Ascending aorta (tissue), 2 donors: ENCODE measurements around the gene SERPINA4. TPM values are rescaled to one million over a fixed set of nuclear protein-coding genes. Genes with fewer than 3 reads are reported as not detected.

Experiments
- DNase-seq, 2 donors: peaks; one replicate each; pipeline ENCODE4 v3.0.0-alpha.2; 2019; ENCODE audit warnings: low spot score in 2 of 2
- H3K27ac ChIP-seq, 2 donors: fragments of 200-600 bp; sonication (generic); one replicate each; pipeline ENCODE4 v1.5.1; 2016 to 2017; ENCODE audit warnings: mild to moderate bottlenecking in 1 of 2
- H3K27me3 ChIP-seq: fragments of 200-600 bp; sonication (generic); one replicate; pipeline ENCODE4 v1.5.1; 2017
- H3K36me3 ChIP-seq, 2 donors: fragments of 200-600 bp; sonication (generic); one replicate each; pipeline ENCODE4 v1.5.1; 2016
- H3K4me1 ChIP-seq, 2 donors: fragments of 200-600 bp; sonication (generic); one replicate each; pipeline ENCODE4 v1.5.1; 2016 to 2017; ENCODE audit warnings: mild to moderate bottlenecking in 1 of 2
- H3K4me3 ChIP-seq, 2 donors: fragments of 200-600 bp; sonication (generic); one replicate each; pipeline ENCODE4 v1.5.1; 2016 to 2017; ENCODE audit warnings: mild to moderate bottlenecking in 1 of 2
- H3K9me3 ChIP-seq, 2 donors: fragments of 200-600 bp; sonication (generic); one replicate each; pipeline ENCODE4 v1.5.1; 2016
- intact Hi-C: fragments of 100-400 bp; cut with DNase I; formaldehyde crosslinking; loops from one replicate; pipeline ENCODE4 v1.15.1; 2023
- total RNA-seq: library from RNA; depleted of rRNA; stranded (reverse); fragments of >200 nt; gene quantifications from one replicate; pipeline ENCODE4 v1.1.0, GENCODE V29; 2016
- TF ChIP-seq, protein P1 (sequence below), 3 experiments: fragments of 200-600 bp in 2 of 3; fragments of 450-650 bp in 1 of 3; sonication (generic) in 2 of 3; IDR thresholded peaks; one replicate each; pipeline ENCODE4 v1.5.1; 2016 to 2019; ENCODE audit warnings: antibody characterized with exemption in 3 of 3, mild to moderate bottlenecking in 1 of 3, moderate library complexity in 1 of 3

SERPINA4 gene
- total RNA-seq, 1 donor from 2014 or later, result not detected

GRCh38 chr14:94578712-94579111 is 17.5 kb downstream of the SERPINA4 start:
- no peak for DNase-seq
- Histone ChIP-seq H3K36me3 (no peaks in the 10 kb centered on the region), H3K27me3 (no peaks in the 10 kb centered on the region), H3K4me1 (no peaks in the 10 kb centered on the region), H3K4me3 (no peak overlapping the region), H3K27ac (no peak overlapping the region), H3K9me3 (no peaks in the 10 kb centered on the region)
- intact Hi-C loops, result no loop called here
- TF ChIP-seq, protein P1, sequence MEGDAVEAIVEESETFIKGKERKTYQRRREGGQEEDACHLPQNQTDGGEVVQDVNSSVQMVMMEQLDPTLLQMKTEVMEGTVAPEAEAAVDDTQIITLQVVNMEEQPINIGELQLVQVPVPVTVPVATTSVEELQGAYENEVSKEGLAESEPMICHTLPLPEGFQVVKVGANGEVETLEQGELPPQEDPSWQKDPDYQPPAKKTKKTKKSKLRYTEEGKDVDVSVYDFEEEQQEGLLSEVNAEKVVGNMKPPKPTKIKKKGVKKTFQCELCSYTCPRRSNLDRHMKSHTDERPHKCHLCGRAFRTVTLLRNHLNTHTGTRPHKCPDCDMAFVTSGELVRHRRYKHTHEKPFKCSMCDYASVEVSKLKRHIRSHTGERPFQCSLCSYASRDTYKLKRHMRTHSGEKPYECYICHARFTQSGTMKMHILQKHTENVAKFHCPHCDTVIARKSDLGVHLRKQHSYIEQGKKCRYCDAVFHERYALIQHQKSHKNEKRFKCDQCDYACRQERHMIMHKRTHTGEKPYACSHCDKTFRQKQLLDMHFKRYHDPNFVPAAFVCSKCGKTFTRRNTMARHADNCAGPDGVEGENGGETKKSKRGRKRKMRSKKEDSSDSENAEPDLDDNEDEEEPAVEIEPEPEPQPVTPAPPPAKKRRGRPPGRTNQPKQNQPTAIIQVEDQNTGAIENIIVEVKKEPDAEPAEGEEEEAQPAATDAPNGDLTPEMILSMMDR (IDR thresholded peaks at IDR 0.05), result no peak

DNA sequence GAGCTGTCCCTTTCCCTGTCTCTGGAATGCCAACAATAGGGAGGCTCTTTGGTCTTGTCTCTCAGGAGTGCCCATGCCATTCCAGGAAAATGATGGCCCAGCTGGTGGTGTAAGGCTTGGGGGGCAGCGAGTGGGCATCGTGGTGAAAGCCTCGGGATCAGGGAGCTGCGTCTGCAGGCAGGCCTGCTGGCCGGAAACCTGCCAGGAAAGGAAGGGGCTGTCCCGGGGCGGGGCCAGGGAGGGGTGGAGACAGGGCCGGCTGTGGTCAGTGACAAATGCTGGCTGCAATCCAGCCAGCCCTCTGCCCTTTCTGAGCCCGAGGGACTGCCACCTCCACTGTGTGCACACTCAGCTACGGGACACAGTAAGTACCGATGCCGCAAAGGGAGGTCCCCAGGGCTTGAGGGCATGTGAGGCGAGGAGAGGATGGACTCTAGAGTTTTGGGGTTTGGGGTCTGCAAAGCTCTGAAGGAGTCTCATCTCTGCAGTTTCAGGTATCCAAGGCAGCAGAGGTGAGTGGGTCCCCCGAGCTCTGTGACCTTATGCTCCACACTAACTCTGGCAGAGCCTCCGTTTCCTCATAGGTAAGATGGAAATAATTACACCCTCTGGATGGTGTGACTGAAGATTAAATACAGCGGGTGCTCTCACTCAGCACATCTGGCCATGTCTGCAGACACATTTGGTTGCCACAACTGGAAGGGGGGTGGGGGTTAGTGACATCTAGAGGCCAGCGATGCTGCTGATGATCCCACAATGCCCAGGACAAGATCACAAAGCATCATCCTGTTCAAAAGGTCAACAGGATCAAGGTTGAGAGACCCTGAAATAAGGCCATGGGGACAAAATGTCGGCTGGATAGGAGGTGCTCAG is 20.1 kb downstream of the SERPINA4 start, which contains the start of gene SERPINA5:
Gene SERPINA5 (plus strand): TSS at position 300 of the 873 bp plus-strand sequence. CDS start 5,937 bp downstream, outside the sequence.
- DNase-seq, result peak in 1 of 2 donors; percentile 66
- no peak within 1 kb of the TSS for H3K27ac ChIP-seq
- intact Hi-C loops, result no loop called here

DNA sequence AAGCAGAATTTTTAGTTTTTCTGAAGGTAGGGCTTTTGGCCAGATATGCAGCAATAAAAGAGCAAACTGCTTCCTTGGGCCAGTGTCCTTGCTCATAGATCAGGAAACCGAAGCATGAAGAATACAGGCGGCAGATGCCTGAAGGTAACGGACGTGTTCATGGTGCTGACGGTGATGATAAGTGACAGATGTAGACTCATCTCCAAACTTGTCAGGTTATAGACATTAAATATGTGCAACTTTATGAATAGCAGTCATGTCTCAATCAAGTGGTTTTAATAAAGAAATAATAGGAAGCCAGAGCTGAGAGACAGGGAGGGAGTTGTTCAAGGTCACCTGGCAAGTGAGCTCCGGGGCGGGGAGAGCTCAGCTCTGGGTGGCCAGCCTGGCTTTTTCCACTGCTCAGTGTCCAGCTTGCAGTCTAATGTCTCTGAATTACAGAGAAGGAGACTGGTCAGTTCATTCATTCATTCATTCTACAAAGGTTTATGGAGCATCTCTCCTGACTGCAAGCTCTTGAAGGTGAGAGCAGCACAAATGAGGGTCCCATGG is 21.0 kb downstream of the SERPINA4 start:
- Histone ChIP-seq H3K27me3 (no peaks in the 10 kb centered on the region), H3K4me1 (no peaks in the 10 kb centered on the region), H3K27ac (no peak overlapping the region), H3K4me3 (peak overlapping the region in 1 of 2 donors; percentile 23), H3K36me3 (no peaks in the 10 kb centered on the region), H3K9me3 (no peaks in the 10 kb centered on the region)
- TF ChIP-seq, protein P1 (IDR thresholded peaks at IDR 0.05), result no peak
- intact Hi-C loops, result no loop called here
- DNase-seq, result no peak

More for the DNA sequence above, 20.1 kb downstream of the SERPINA4 start, which contains the start of gene SERPINA5:
- Histone ChIP-seq H3K4me3 (peak within 1 kb of the TSS in 1 of 2 donors; percentile 23), H3K4me1 (no peaks in the 10 kb centered on the region), H3K27me3 (no peaks in the 10 kb centered on the region), H3K9me3 (no peaks in the 10 kb centered on the region), H3K36me3 (no peaks in the 10 kb centered on the region)
- TF ChIP-seq, protein P1 (IDR thresholded peaks at IDR 0.05), result no peak

DNA sequence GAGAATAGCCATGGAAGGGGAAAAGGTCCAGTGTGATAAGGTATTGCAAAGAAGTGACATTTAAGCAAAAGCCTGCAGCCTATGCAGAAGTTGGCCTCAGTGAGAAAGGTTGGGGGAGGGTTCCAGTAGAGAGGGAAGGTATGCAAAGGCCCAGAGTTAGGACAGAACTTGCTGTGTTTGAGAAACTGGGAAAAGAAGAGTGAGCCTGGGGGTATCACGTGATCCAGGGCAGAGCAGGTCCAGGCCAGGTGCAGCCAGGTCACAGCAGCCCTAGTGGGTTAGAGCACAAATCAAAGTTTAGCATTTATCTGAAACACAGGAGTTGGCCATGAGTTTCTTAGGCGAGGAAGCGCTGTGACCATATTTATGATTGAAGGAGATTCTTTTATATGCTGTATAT is 21.6 kb downstream of the SERPINA4 start:
- Histone ChIP-seq H3K27ac (no peak overlapping the region), H3K4me3 (no peak overlapping the region), H3K9me3 (no peaks in the 10 kb centered on the region), H3K4me1 (no peaks in the 10 kb centered on the region), H3K36me3 (no peaks in the 10 kb centered on the region), H3K27me3 (no peaks in the 10 kb centered on the region)
- TF ChIP-seq, protein P1 (IDR thresholded peaks at IDR 0.05), result no peak
- DNase-seq, result no peak
- intact Hi-C loops, result no loop called here

GRCh38 chr14:94583557-94583956 is 22.3 kb downstream of the SERPINA4 start:
- Histone ChIP-seq H3K9me3 (no peaks in the 10 kb centered on the region), H3K4me3 (no peak overlapping the region), H3K36me3 (no peaks in the 10 kb centered on the region), H3K27me3 (no peaks in the 10 kb centered on the region), H3K4me1 (no peaks in the 10 kb centered on the region), H3K27ac (no peak overlapping the region)
- TF ChIP-seq, protein P1 (IDR thresholded peaks at IDR 0.05), result no peak
- intact Hi-C loops, result no loop called here
- no peak for DNase-seq
